ENCODE data around the gene RASSF3.

Gene RASSF3

GRCh38 chr12:64733857-64734256 lies 123.6 kb downstream of the RASSF3 start:
- intact Hi-C loops (cut with DNase I; ENCODE audit: low total_unique reads), result no loop called here
- peaks cover 38 to 65% (median 47%) of the 10 kb centered on the region in 3 donors for H3K36me3 ChIP-seq
- H3K27me3 ChIP-seq, result no peaks in the 10 kb centered on the region
- H3K27ac ChIP-seq, result no peak overlapping the region
- no peak overlapping the region for H3K4me3 ChIP-seq
- H3K4me1 ChIP-seq, result peaks cover 0 to 19% (median 0%) of the 10 kb centered on the region in 4 donors
- no peaks in the 10 kb centered on the region for H3K9me3 ChIP-seq
- no peak for DNase-seq
- TF ChIP-seq CTCF (IDR thresholded peaks at IDR 0.05), result no peak

DNA sequence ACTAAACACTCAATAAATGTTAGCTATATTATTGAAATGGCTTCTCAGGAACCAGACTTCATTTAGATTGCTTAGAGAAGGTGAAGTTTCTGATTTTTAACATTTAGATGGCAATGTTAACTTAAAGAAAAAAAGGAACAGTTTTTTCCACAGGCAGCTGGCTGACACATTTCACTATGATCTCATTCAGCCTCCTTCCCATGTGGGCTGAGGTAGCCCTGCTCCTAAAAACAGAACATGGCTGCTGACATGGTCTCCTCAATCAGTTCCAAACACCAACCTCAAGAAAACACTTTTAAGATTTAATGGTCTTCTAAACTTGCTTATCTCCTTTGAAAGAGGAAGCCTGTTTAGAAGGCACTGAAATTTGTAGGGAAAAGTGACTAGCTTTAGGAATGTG lies 125.1 kb downstream of the RASSF3 start:
- intact Hi-C loops (cut with DNase I; ENCODE audit: low total_unique reads), result no loop called here
- TF ChIP-seq CTCF (IDR thresholded peaks at IDR 0.05), result no peak
- no peaks in the 10 kb centered on the region for H3K27me3 ChIP-seq
- no peak for DNase-seq
- H3K4me3 ChIP-seq, result no peak overlapping the region
- H3K27ac ChIP-seq, result no peak overlapping the region
- peaks cover 50 to 81% (median 59%) of the 10 kb centered on the region in 3 donors for H3K36me3 ChIP-seq
- peaks cover 0 to 9% (median 0%) of the 10 kb centered on the region in 4 donors for H3K4me1 ChIP-seq
- H3K9me3 ChIP-seq, result no peaks in the 10 kb centered on the region

DNA sequence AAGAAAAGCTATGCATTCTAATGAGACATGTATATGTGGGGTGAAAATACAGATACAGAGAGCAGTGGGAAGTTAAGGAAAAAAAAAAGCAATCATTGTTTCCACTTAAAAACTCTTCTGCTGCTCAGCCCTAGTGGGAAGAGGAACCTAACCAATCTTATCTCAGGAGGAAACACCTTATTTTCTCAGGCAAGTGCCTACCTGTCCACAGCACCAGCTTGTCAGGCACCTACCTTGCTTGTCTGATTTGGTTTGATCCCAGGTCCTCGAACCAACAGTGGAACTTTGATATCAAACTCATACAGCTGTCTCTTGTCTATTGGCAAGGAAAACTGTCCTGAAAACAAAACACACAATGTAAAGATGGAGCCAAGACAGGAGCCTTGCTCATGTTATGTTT lies 126.5 kb downstream of the RASSF3 start:
- Histone ChIP-seq H3K36me3 (peaks cover 52 to 82% (median 66%) of the 10 kb centered on the region in 3 donors), H3K9me3 (no peaks in the 10 kb centered on the region), H3K4me3 (no peak overlapping the region), H3K27me3 (no peaks in the 10 kb centered on the region), H3K4me1 (peaks cover 0 to 9% (median 0%) of the 10 kb centered on the region in 4 donors), H3K27ac (no peak overlapping the region)
- TF ChIP-seq CTCF (IDR thresholded peaks at IDR 0.05), result no peak
- intact Hi-C loops (cut with DNase I; ENCODE audit: low total_unique reads), result no loop called here
- no peak for DNase-seq

DNA sequence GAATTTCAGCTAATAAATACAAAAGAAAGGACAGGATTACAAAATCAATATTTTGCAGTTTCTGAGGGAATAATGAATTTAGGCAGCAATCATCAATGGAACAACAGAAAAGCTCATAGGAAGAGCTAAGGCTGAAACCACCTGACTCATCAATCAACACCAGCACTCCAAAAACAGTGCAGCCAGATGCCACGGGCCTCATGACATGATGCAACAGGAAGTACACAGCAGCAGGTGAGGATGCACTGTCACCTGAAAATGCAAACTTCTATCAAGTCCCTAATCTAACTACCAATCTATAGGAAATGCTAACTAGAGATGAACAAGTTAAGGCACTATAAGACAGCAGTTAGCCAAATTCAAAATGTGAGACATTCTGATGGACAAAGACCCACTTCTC lies 127.2 kb downstream of the RASSF3 start:
- no peak for DNase-seq
- H3K9me3 ChIP-seq, result no peaks in the 10 kb centered on the region
- H3K27ac ChIP-seq, result no peak overlapping the region
- intact Hi-C loops (cut with DNase I; ENCODE audit: low total_unique reads), result no loop called here
- H3K4me1 ChIP-seq, result peaks cover 0 to 9% (median 0%) of the 10 kb centered on the region in 4 donors
- TF ChIP-seq CTCF (IDR thresholded peaks at IDR 0.05), result no peak
- H3K27me3 ChIP-seq, result no peaks in the 10 kb centered on the region
- peaks cover 59 to 88% (median 74%) of the 10 kb centered on the region in 3 donors for H3K36me3 ChIP-seq
- no peak overlapping the region for H3K4me3 ChIP-seq

DNA sequence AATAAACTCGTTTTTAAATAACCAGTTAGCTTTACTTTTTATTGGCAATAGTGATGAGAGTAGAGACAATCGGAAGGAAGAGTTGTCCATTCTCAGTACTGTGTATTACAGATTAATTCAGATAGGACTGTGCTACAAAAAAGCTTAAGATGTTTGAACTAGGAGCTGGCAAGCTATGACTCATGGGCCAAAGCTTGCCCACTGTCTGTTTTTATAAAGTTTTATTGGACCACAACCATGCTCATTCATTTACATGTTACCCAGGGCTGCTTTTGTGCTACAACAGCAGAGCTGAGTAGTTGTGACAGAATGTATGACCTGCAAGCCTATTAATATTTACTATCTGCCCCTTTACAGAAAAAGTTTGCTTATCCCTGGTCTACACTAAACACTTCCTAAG lies 129.5 kb downstream of the RASSF3 start:
- Histone ChIP-seq H3K4me1 (peaks cover 0 to 6% (median 4%) of the 10 kb centered on the region in 4 donors), H3K27me3 (no peaks in the 10 kb centered on the region), H3K9me3 (no peaks in the 10 kb centered on the region), H3K4me3 (no peak overlapping the region), H3K27ac (no peak overlapping the region), H3K36me3 (peaks cover 80 to 93% (median 87%) of the 10 kb centered on the region in 3 donors)
- intact Hi-C loops (cut with DNase I; ENCODE audit: low total_unique reads), result no loop called here
- no peak for DNase-seq
- TF ChIP-seq CTCF (IDR thresholded peaks at IDR 0.05), result no peak

- intact Hi-C loops (cut with DNase I; ENCODE audit: low total_unique reads), result no loop called here
- Histone ChIP-seq H3K4me1 (peaks cover 0 to 12% (median 5%) of the 10 kb centered on the region in 4 donors), H3K9me3 (no peaks in the 10 kb centered on the region), H3K36me3 (peaks cover 74 to 90% (median 79%) of the 10 kb centered on the region in 3 donors), H3K4me3 (no peak overlapping the region), H3K27ac (no peak overlapping the region), H3K27me3 (no peaks in the 10 kb centered on the region)
- TF ChIP-seq CTCF (IDR thresholded peaks at IDR 0.05), result no peak
- DNase-seq, result no peak
These were observed 130.4 kb downstream of the RASSF3 start for GRCh38 chr12:64740646-64741045.

All from tibial artery (tissue), 4 donors.